SK-N-SH (cell line): ENCODE results near the gene NBL1.

Experiments
- ELF1 ChIP-seq: IDR thresholded peaks from 2 replicates; pipeline ENCODE4 v1.4.0; 2012
- EP300 ChIP-seq, 2 experiments: IDR thresholded peaks; 2 replicates each; pipeline versions ENCODE4 v1.4.0 to v1.6.1; 2012; ENCODE audit warnings: borderline replicate concordance in 1 of 2, low read depth in 1 of 2, low read length in 1 of 2
- EZH2phosphoT487 ChIP-seq: fragments of 200-600 bp; sonication (generic); IDR thresholded peaks from 2 replicates; pipeline ENCODE4 v1.6.1; 2017; ENCODE audit warnings: low read depth, mixed run types, mild to moderate bottlenecking, antibody characterized with exemption, moderate library complexity, borderline replicate concordance
- FOSL2 ChIP-seq: IDR thresholded peaks from 2 replicates; pipeline ENCODE4 v1.4.0; 2012; ENCODE audit warnings: low read depth, mild to moderate bottlenecking, moderate library complexity, borderline replicate concordance
- FOXM1 ChIP-seq: IDR thresholded peaks from 2 replicates; pipeline ENCODE4 v1.4.0; 2012; ENCODE audit warnings: low read depth, mild to moderate bottlenecking
- GATA2 ChIP-seq: sonication (generic); formaldehyde crosslinking; IDR thresholded peaks from 2 replicates; pipeline ENCODE4 v1.5.0; 2020; ENCODE audit warnings: mild to moderate bottlenecking, missing genetic modification reagents
- JUND ChIP-seq: IDR thresholded peaks from 2 replicates; pipeline ENCODE4 v1.4.0; 2012
- NRF1 ChIP-seq: IDR thresholded peaks from 2 replicates; pipeline ENCODE4 v1.6.1; 2012; ENCODE audit warnings: low read depth, mild to moderate bottlenecking, low read length
- POLR2AphosphoS5 ChIP-seq: IDR thresholded peaks from 2 replicates; pipeline ENCODE4 v1.6.1; 2012; ENCODE audit warnings: low read depth, low read length
- YY1 ChIP-seq: IDR thresholded peaks from 2 replicates; pipeline ENCODE4 v1.4.0; 2012; ENCODE audit warnings: low read depth, mild to moderate bottlenecking
- TF ChIP-seq, protein P1 (sequence below): fragments of 200-600 bp; sonication (generic); IDR thresholded peaks from 2 replicates; pipeline ENCODE4 v1.6.1; 2017; ENCODE audit warnings: antibody characterized with exemption, mild to moderate bottlenecking, moderate library complexity
- TF ChIP-seq, protein P2 (sequence below): IDR thresholded peaks from 2 replicates; pipeline ENCODE4 v1.6.1; 2012; ENCODE audit warnings: mild to moderate bottlenecking, low read depth, low read length, moderate library complexity
- TF ChIP-seq, protein P3 (sequence below): IDR thresholded peaks from 2 replicates; pipeline ENCODE4 v1.4.0; 2012; ENCODE audit warnings: low read depth, borderline replicate concordance

DNA sequence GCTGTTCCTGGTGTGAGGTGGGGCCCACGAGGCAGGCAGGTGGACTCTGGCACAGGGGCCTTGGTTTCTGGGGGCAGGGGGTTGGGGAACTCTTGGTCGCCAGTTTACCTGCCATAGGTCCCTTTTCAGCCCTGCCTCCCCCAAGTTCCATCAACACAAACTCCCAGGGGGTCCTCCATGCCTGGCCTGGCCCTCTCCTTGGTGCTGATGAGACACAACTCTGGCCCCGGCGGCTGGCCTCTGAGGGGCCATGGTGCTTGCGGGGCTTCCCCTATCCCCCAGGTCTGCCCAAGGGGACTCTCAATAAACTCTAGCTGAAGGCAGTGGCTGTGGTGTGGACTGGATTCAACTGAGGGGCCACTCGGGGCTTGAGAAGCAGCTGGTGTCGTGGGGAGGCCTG is 36.5 kb downstream of the NBL1 start:
- TF ChIP-seq FOXM1 (no peak), EZH2phosphoT487 (no peak), FOSL2 (no peak), POLR2AphosphoS5 (no peak), JUND (no peak), ELF1 (no peak), EP300 (IDR thresholded peaks at IDR 0.05; ENCODE audit: borderline replicate concordance in 1 of 2, low read depth in 1 of 2, low read length in 1 of 2) (no peak), NRF1 (no peak), YY1 (no peak), GATA2 (no peak)
- TF ChIP-seq, protein P1, sequence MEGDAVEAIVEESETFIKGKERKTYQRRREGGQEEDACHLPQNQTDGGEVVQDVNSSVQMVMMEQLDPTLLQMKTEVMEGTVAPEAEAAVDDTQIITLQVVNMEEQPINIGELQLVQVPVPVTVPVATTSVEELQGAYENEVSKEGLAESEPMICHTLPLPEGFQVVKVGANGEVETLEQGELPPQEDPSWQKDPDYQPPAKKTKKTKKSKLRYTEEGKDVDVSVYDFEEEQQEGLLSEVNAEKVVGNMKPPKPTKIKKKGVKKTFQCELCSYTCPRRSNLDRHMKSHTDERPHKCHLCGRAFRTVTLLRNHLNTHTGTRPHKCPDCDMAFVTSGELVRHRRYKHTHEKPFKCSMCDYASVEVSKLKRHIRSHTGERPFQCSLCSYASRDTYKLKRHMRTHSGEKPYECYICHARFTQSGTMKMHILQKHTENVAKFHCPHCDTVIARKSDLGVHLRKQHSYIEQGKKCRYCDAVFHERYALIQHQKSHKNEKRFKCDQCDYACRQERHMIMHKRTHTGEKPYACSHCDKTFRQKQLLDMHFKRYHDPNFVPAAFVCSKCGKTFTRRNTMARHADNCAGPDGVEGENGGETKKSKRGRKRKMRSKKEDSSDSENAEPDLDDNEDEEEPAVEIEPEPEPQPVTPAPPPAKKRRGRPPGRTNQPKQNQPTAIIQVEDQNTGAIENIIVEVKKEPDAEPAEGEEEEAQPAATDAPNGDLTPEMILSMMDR = no peak
- TF ChIP-seq, protein P2, sequence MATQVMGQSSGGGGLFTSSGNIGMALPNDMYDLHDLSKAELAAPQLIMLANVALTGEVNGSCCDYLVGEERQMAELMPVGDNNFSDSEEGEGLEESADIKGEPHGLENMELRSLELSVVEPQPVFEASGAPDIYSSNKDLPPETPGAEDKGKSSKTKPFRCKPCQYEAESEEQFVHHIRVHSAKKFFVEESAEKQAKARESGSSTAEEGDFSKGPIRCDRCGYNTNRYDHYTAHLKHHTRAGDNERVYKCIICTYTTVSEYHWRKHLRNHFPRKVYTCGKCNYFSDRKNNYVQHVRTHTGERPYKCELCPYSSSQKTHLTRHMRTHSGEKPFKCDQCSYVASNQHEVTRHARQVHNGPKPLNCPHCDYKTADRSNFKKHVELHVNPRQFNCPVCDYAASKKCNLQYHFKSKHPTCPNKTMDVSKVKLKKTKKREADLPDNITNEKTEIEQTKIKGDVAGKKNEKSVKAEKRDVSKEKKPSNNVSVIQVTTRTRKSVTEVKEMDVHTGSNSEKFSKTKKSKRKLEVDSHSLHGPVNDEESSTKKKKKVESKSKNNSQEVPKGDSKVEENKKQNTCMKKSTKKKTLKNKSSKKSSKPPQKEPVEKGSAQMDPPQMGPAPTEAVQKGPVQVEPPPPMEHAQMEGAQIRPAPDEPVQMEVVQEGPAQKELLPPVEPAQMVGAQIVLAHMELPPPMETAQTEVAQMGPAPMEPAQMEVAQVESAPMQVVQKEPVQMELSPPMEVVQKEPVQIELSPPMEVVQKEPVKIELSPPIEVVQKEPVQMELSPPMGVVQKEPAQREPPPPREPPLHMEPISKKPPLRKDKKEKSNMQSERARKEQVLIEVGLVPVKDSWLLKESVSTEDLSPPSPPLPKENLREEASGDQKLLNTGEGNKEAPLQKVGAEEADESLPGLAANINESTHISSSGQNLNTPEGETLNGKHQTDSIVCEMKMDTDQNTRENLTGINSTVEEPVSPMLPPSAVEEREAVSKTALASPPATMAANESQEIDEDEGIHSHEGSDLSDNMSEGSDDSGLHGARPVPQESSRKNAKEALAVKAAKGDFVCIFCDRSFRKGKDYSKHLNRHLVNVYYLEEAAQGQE = peak; percentile 73; the same call in 1 of the 2 replicates
- TF ChIP-seq, protein P3, sequence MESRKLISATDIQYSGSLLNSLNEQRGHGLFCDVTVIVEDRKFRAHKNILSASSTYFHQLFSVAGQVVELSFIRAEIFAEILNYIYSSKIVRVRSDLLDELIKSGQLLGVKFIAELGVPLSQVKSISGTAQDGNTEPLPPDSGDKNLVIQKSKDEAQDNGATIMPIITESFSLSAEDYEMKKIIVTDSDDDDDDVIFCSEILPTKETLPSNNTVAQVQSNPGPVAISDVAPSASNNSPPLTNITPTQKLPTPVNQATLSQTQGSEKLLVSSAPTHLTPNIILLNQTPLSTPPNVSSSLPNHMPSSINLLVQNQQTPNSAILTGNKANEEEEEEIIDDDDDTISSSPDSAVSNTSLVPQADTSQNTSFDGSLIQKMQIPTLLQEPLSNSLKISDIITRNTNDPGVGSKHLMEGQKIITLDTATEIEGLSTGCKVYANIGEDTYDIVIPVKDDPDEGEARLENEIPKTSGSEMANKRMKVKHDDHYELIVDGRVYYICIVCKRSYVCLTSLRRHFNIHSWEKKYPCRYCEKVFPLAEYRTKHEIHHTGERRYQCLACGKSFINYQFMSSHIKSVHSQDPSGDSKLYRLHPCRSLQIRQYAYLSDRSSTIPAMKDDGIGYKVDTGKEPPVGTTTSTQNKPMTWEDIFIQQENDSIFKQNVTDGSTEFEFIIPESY = no peak
